H1 (cell line): ENCODE data around the gene SLC30A10.

Experiments
- CTCF ChIP-seq, 3 experiments: IDR thresholded peaks; 1 replicate in 2 of 3; 2 replicates in 1 of 3; pipeline versions ENCODE4 v1.5.1 to v1.6.1; 2011; ENCODE audit warnings: low read length in 3 of 3, mild to moderate bottlenecking in 3 of 3, inconsistent platforms in 2 of 3, low read depth in 1 of 3, moderate library complexity in 1 of 3; ENCODE audit not compliant: insufficient read depth in 1 of 3; ENCODE audit errors: control extremely low read depth in 1 of 3
- EGR1 ChIP-seq: IDR thresholded peaks from 2 replicates; pipeline ENCODE4 v1.6.1; 2011; ENCODE audit warnings: low read depth, low read length, borderline replicate concordance
- JUN ChIP-seq: IDR thresholded peaks from 2 replicates; pipeline ENCODE4 v1.6.1; 2011; ENCODE audit warnings: low read depth, mild to moderate bottlenecking, improper control_type of control experiment, low read length
- JUND ChIP-seq: IDR thresholded peaks from 2 replicates; pipeline ENCODE4 v1.6.1; 2011; ENCODE audit warnings: mild to moderate bottlenecking, improper control_type of control experiment, low read length
- POLR2A ChIP-seq, 2 experiments: IDR thresholded peaks; 1 replicate in 1 of 2; 2 replicates in 1 of 2; pipeline ENCODE4 v1.6.1; 2011; ENCODE audit warnings: low read depth in 2 of 2, low read length in 2 of 2, mild to moderate bottlenecking in 2 of 2; ENCODE audit errors: control extremely low read depth in 1 of 2
- POLR2AphosphoS5 ChIP-seq: IDR thresholded peaks from 2 replicates; pipeline ENCODE4 v1.6.1; 2011; ENCODE audit warnings: low read depth, low read length
- SAP30 ChIP-seq: fragments of 300-600 bp; sonication (generic); IDR thresholded peaks from 2 replicates; pipeline ENCODE4 v1.7.1; 2012; ENCODE audit warnings: low read length, moderate library complexity, mild to moderate bottlenecking, inconsistent platforms; ENCODE audit not compliant: insufficient read depth, insufficient replicate concordance
- SP1 ChIP-seq: IDR thresholded peaks from 2 replicates; pipeline ENCODE4 v1.6.1; 2011; ENCODE audit warnings: low read depth, low read length
- TAF1 ChIP-seq: IDR thresholded peaks from 2 replicates; pipeline ENCODE4 v1.6.1; 2011; ENCODE audit warnings: mild to moderate bottlenecking, low read depth, low read length
- TCF12 ChIP-seq: IDR thresholded peaks from 2 replicates; pipeline ENCODE4 v1.6.1; 2011; ENCODE audit warnings: low read depth, mild to moderate bottlenecking, low read length

- TF ChIP-seq CTCF (IDR thresholded peaks at IDR 0.05; ENCODE audit: control extremely low read depth in 1 of 3, insufficient read depth in 1 of 3, low read depth in 1 of 3, low read length in 3 of 3) = no peak
- no peak for TF ChIP-seq POLR2AphosphoS5
- no peak for TF ChIP-seq JUND
- TF ChIP-seq POLR2A (IDR thresholded peaks at IDR 0.05; ENCODE audit: control extremely low read depth in 1 of 2, low read depth in 2 of 2, low read length in 2 of 2) = no peak
- no peak for TF ChIP-seq SP1
- TF ChIP-seq TAF1 = no peak
- TF ChIP-seq TCF12 = no peak
- no peak for TF ChIP-seq SAP30
- TF ChIP-seq EGR1 = no peak
- TF ChIP-seq JUN = no peak
Measured at GRCh38 chr1:219913005-219913770, 15.2 kb downstream of the SLC30A10 start.
